NCI-H128 (cell line): ENCODE results near the gene COX7B.
"Not testable (repeated sequence)": the region's sequence is repeated elsewhere in the genome, so short reads cannot be mapped to it uniquely, and the experiment has no call there.

Source experiments
- DNase-seq: peaks from one replicate; lab custom pipeline; 2025; ENCODE audit not compliant: unreplicated experiment; lab: John Stamatoyannopoulos, UW

The COX7B gene

GRCh38 chrX:77945031-77945430 is 45.8 kb downstream of the COX7B start:
- not testable (repeated sequence) for DNase-seq

GRCh38 chrX:77945910-77946545 is 46.8 kb downstream of the COX7B start:
- DNase-seq: no peak

- no peak for DNase-seq
Observed at GRCh38 chrX:77946571-77946970, 47.3 kb downstream of the COX7B start.

- no peak for DNase-seq
Observed at GRCh38 chrX:77949840-77950239, 50.6 kb downstream of the COX7B start.

- no peak for DNase-seq
Observed at GRCh38 chrX:77952173-77952572, 52.9 kb downstream of the COX7B start.

- DNase-seq: no peak
Observed at GRCh38 chrX:77953302-77953701, 54.0 kb downstream of the COX7B start.

- no peak for DNase-seq
Observed at GRCh38 chrX:77953708-77954107, 54.4 kb downstream of the COX7B start.
